HCT116 (cell line): Measurements from ENCODE around the gene CLDN9. TPM values are rescaled to one million over a fixed set of nuclear protein-coding genes. Genes with fewer than 3 reads are reported as not detected.

Experiments used
- ATAC-seq: fragments of 200-7000 bp; cut with Tn5 transposase; 2 replicates; pipeline ENCODE4 v1.9.1; 2020; ENCODE audit warnings: mild to moderate bottlenecking, moderate library complexity
- BruUV-seq: library from RNA; stranded (reverse); fragments of 400-500 nt; replicated peaks from 2 replicates; lab custom pipeline; 2021; lab: Mats Ljungman, UMichigan
- CTCF ChIA-PET: fragments of 300-600 bp; sonication (Branson Sonifier 250); formaldehyde crosslinking; loops from one replicate; lab custom pipeline; 2021; ENCODE audit warnings: antibody characterized with exemption; lab: Charles Lee
- POLR2A ChIA-PET: fragments of 300-600, 350-600 bp; sonication (Branson Sonifier 250); formaldehyde crosslinking; loops from one replicate; lab custom pipeline; 2021; ENCODE audit warnings: antibody characterized with exemption; lab: Charles Lee
- RAD21 ChIA-PET, 2 experiments: fragments of 300-600 bp; sonication (Branson Sonifier 250); formaldehyde crosslinking; loops; one replicate each; lab custom pipeline; 2023; ENCODE audit warnings: low total read pairs in 2 of 2; ENCODE audit not compliant: uncharacterized antibody in 2 of 2, unreplicated experiment in 2 of 2, low non-redundant PET in 1 of 2; lab: Charles Lee
- DNase-seq: peaks from one replicate; pipeline ENCODE4 v3.0.0-alpha.2; 2010; ENCODE audit warnings: low read depth, low spot score
- H2AFZ ChIP-seq: fragments of 200-600 bp; shearing (Covaris generic), sonication (generic); 2 replicates; pipeline ENCODE4 v1.6.1; 2017; ENCODE audit warnings: low read depth, mixed run types, mixed read lengths, antibody characterized with exemption, low read length; ENCODE audit not compliant: poor library complexity, severe bottlenecking
- H3K27ac ChIP-seq: 2 replicates; pipeline ENCODE4 v1.5.1; 2012; ENCODE audit warnings: low read depth, low read length
- H3K27me3 ChIP-seq: fragments of 200-600 bp; sonication (generic); 2 replicates; pipeline ENCODE4 v1.6.1; 2016; ENCODE audit warnings: mixed run types, low read length, mixed read lengths; ENCODE audit not compliant: insufficient read depth
- H3K36me3 ChIP-seq, 2 experiments: fragments of 200-500 bp in 1 of 2; fragments of 200-600 bp in 1 of 2; sonication (Bioruptor generic) in 1 of 2; sonication (generic) in 1 of 2; 2 replicates each; pipeline versions ENCODE4 v1.5.1 to v1.6.1; 2014 to 2016; ENCODE audit warnings: low read length in 2 of 2, inconsistent platforms in 1 of 2, mixed read lengths in 1 of 2, mixed run types in 1 of 2; ENCODE audit not compliant: insufficient read depth in 2 of 2, control insufficient read depth in 1 of 2
- H3K4me1 ChIP-seq, 2 experiments: fragments of 200-600 bp in 1 of 2; sonication (generic) in 1 of 2; 2 replicates each; pipeline versions ENCODE4 v1.5.1 to v1.6.1; 2012 to 2017; ENCODE audit warnings: low read length in 2 of 2, inconsistent platforms in 1 of 2, mild to moderate bottlenecking in 1 of 2, mixed read lengths in 1 of 2, mixed run types in 1 of 2, moderate library complexity in 1 of 2; ENCODE audit not compliant: insufficient read depth in 2 of 2, control insufficient read depth in 1 of 2
- H3K4me2 ChIP-seq: fragments of 200-600 bp; sonication (generic); 2 replicates; pipeline ENCODE4 v1.6.1; 2017; ENCODE audit warnings: mixed run types, low read length, mixed read lengths
- H3K4me3 ChIP-seq, 2 experiments: fragments of 200-600 bp in 1 of 2; sonication (generic) in 1 of 2; replicated peaks in 1 of 2; 2 replicates each; pipeline ENCODE4 v1.5.1; 2011 to 2016; ENCODE audit warnings: low read length in 2 of 2, control low read depth in 1 of 2, low read depth in 1 of 2, mild to moderate bottlenecking in 1 of 2, mixed read lengths in 1 of 2, mixed run types in 1 of 2
- H3K79me2 ChIP-seq: fragments of 200-600 bp; sonication (generic); 2 replicates; pipeline ENCODE4 v1.6.1; 2017; ENCODE audit warnings: mild to moderate bottlenecking, mixed run types, low read length, moderate library complexity, mixed read lengths; ENCODE audit not compliant: insufficient read depth
- H3K9ac ChIP-seq: fragments of 200-600 bp; sonication (generic); 2 replicates; pipeline ENCODE4 v1.6.1; 2016; ENCODE audit warnings: low read length, mixed read lengths
- H3K9me2 ChIP-seq: fragments of 200-600 bp; sonication (generic), shearing (Covaris generic); 2 replicates; pipeline ENCODE4 v1.6.1; 2017; ENCODE audit warnings: mixed run types, mild to moderate bottlenecking, moderate library complexity; ENCODE audit not compliant: insufficient read depth
- H3K9me3 ChIP-seq, 2 experiments: fragments of 200-500 bp in 1 of 2; fragments of 200-600 bp in 1 of 2; sonication (Bioruptor generic) in 1 of 2; sonication (generic) in 1 of 2; 2 replicates each; pipeline ENCODE4 v1.6.1; 2014 to 2017; ENCODE audit warnings: low read length in 2 of 2, mixed read lengths in 2 of 2, inconsistent platforms in 1 of 2, low read depth in 1 of 2, mild to moderate bottlenecking in 1 of 2, mixed run types in 1 of 2, moderate library complexity in 1 of 2; ENCODE audit not compliant: control insufficient read depth in 1 of 2, insufficient read depth in 1 of 2
- H4K20me1 ChIP-seq: fragments of 200-600 bp; sonication (generic), shearing (Covaris generic); 2 replicates; pipeline ENCODE4 v1.6.1; 2017; ENCODE audit warnings: mixed run types, mild to moderate bottlenecking, moderate library complexity; ENCODE audit not compliant: insufficient read depth
- ATF3 ChIP-seq: IDR thresholded peaks from 2 replicates; pipeline ENCODE4 v1.6.1; 2012
- CBX3 ChIP-seq: IDR thresholded peaks from 2 replicates; pipeline ENCODE4 v1.6.1; 2012; ENCODE audit warnings: low read depth
- CEBPB ChIP-seq: IDR thresholded peaks from 2 replicates; pipeline ENCODE4 v1.6.1; 2012; ENCODE audit warnings: low read depth
- EGR1 ChIP-seq: IDR thresholded peaks from 2 replicates; pipeline ENCODE4 v1.6.1; 2012; ENCODE audit warnings: low read depth
- ELF1 ChIP-seq: IDR thresholded peaks from 2 replicates; pipeline ENCODE4 v1.6.1; 2012; ENCODE audit warnings: low read depth, borderline replicate concordance
- FOSL1 ChIP-seq: IDR thresholded peaks from 2 replicates; pipeline ENCODE4 v1.6.1; 2012; ENCODE audit warnings: low read depth
- JUND ChIP-seq: IDR thresholded peaks from 2 replicates; pipeline ENCODE4 v1.6.1; 2012
- MAX ChIP-seq: IDR thresholded peaks from 2 replicates; pipeline ENCODE4 v1.6.1; 2012
- POLR2A ChIP-seq: IDR thresholded peaks from 2 replicates; pipeline ENCODE4 v1.7.0; 2011; ENCODE audit warnings: borderline replicate concordance; ENCODE audit not compliant: insufficient read depth, insufficient read length; ENCODE audit errors: extremely low read depth
- POLR2AphosphoS5 ChIP-seq: IDR thresholded peaks from 2 replicates; pipeline ENCODE4 v1.6.1; 2011; ENCODE audit warnings: mild to moderate bottlenecking, low read depth, low read length, moderate library complexity
- RAD21 ChIP-seq: IDR thresholded peaks from 2 replicates; pipeline ENCODE4 v1.6.1; 2012; ENCODE audit warnings: low read depth, mild to moderate bottlenecking
- REST ChIP-seq: IDR thresholded peaks from 2 replicates; pipeline ENCODE4 v1.6.1; 2012; ENCODE audit warnings: low read depth
- SIN3A ChIP-seq: IDR thresholded peaks from 2 replicates; pipeline ENCODE4 v1.6.1; 2012; ENCODE audit warnings: low read depth
- SRF ChIP-seq: IDR thresholded peaks from 2 replicates; pipeline ENCODE4 v1.6.1; 2012; ENCODE audit warnings: low read depth
- TCF7L2 ChIP-seq: IDR thresholded peaks from 2 replicates; pipeline ENCODE4 v1.7.0; 2011; ENCODE audit warnings: borderline replicate concordance, inconsistent platforms; ENCODE audit not compliant: insufficient read depth, insufficient read length; ENCODE audit errors: extremely low read depth
- ZFX ChIP-seq: fragments of 450-650 bp; IDR thresholded peaks from 2 replicates; pipeline ENCODE4 v1.6.1; 2017
- ZNF274 ChIP-seq: fragments of 200-500 bp; sonication (Bioruptor generic); IDR thresholded peaks from 2 replicates; pipeline ENCODE4 v1.6.1; 2014; ENCODE audit warnings: mild to moderate bottlenecking, low read depth, low read length, inconsistent platforms
- intact Hi-C: fragments of 100-400 bp; cut with micrococcal nuclease; formaldehyde crosslinking; loops from 2 replicates; pipeline ENCODE4 v1.10.0; 2022
- total RNA-seq: library from RNA; stranded (reverse); gene quantifications from one replicate; pipeline ENCODE4 v1.2.1, GENCODE V29; 2021; ENCODE audit not compliant: unreplicated experiment

Gene CLDN9
- total RNA-seq, 1 experiment from 2014 or later, result 0.76 TPM

GRCh38 chr16:2980227-2981176, 32.2 kb upstream of the CLDN9 start, which contains the start of gene PKMYT1 (continued):
- TF ChIP-seq REST, result no peak
- TF ChIP-seq POLR2AphosphoS5, result peak; percentile 93
- no peak for TF ChIP-seq FOSL1
- TF ChIP-seq, all 23 proteins: peak for 7

- ATAC-seq, result no peak; the same call in 1 of the 2 replicates
- H3K9me2 ChIP-seq, result no peaks in the 10 kb centered on the region
- H3K9me3 ChIP-seq, result no peaks in the 10 kb centered on the region
- ChIA-PET CTCF (interaction anchor here (1.0 to 1.4 kb wide), 3 partner anchors 17 to 50 kb away, joined by 3 to 4 read pairs (median 3); partner anchors contain the start of gene KREMEN2), RAD21 (no interaction called here), POLR2A (interaction anchor here (0.7 to 2.8 kb wide), 7 partner anchors 9 to 76 kb away, joined by 3 to 11 read pairs (median 5); partner anchors contain the start of genes HCFC1R1, THOC6 and TNFRSF12A)
- peak overlapping the region; percentile 89 to 99 for H3K4me3 ChIP-seq
- H3K4me2 ChIP-seq, result peak overlapping the region; percentile 86
- intact Hi-C loops, result loop anchor here (5.0 kb wide), 1 partner anchor 41 kb away; the partner anchor contains the start of genes HCFC1R1, THOC6 and TNFRSF12A
- H4K20me1 ChIP-seq, result no peaks in the 10 kb centered on the region
- H3K36me3 ChIP-seq, result peaks cover 0 to 17% of the 10 kb centered on the region in 2 experiments; a peak in 2 of 4 replicates
- peak overlapping the region; percentile 93 for H3K27ac ChIP-seq
- peaks cover 24 to 44% of the 10 kb centered on the region in 2 experiments for H3K4me1 ChIP-seq
- peak overlapping the region; percentile 99 for H3K9ac ChIP-seq
- BruUV-seq, result no TSS peak
- peaks cover 37% of the 10 kb centered on the region for H3K79me2 ChIP-seq
- H2AFZ ChIP-seq, result no peak overlapping the region
- H3K27me3 ChIP-seq, result no peaks in the 10 kb centered on the region
- DNase-seq, result no peak
- no peak for TF ChIP-seq ATF3
- TF ChIP-seq JUND, result no peak
- TF ChIP-seq EGR1, result no peak
- no peak for TF ChIP-seq TCF7L2
- no peak for TF ChIP-seq POLR2A
- TF ChIP-seq CBX3, result no peak
- TF ChIP-seq ZFX, result no peak
- TF ChIP-seq FOSL1, result no peak
- TF ChIP-seq ZNF274, result no peak
- no peak for TF ChIP-seq ELF1
- TF ChIP-seq MAX, result no peak
- no peak for TF ChIP-seq SIN3A
- no peak for TF ChIP-seq CEBPB
- no peak for TF ChIP-seq SRF
- no peak for TF ChIP-seq RAD21
These were observed 31.4 kb upstream of the CLDN9 start for GRCh38 chr16:2981177-2981898.
